ENCODE measurements around the gene PRDM1.

Gene PRDM1

DNA sequence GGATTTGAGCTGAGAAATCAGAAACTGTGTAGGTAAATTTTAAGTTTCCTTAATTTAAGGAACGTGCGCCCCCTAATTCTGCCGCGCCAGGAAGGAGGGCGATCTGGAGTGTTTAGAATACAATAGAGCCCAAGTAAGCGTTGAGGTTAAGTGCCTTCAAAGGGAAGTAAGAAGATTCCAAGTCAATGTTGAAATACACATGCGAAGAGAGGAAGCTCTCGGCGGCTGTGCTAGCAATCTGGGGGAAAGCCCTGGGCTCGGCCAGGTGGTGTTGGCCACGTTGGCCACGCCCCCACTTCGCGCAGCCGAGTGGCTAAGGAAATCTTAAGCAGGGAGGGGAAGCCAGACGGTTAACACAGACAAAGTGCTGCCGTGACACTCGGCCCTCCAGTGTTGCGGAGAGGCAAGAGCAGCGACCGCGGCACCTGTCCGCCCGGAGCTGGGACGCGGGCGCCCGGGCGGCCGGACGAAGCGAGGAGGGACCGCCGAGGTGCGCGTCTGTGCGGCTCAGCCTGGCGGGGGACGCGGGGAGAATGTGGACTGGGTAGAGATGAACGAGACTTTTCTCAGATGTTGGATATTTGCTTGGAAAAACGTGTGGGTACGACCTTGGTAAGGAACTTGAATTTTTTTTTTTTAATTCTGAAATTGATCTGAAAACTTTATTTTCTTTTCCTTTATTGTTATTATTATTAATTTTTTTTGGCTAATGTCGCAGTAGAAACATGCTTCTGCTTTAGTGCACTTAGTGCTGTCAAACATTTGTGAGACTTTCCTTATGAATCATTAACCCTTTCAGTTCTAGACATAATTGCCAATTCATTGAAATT is at the start of gene PRDM1:
PRDM1 (plus strand) TSS at position 353 of the 830 bp plus-strand sequence; CDS start at position 571, 218 bp downstream.
- DNase-seq = peak; percentile 96

GRCh38 chr6:106037060-106037459 is 49.1 kb upstream of the PRDM1 start:
- DNase-seq = no peak

- peak; percentile 88 for DNase-seq
These were observed 46.1 kb upstream of the PRDM1 start for GRCh38 chr6:106039897-106040592.

DNA sequence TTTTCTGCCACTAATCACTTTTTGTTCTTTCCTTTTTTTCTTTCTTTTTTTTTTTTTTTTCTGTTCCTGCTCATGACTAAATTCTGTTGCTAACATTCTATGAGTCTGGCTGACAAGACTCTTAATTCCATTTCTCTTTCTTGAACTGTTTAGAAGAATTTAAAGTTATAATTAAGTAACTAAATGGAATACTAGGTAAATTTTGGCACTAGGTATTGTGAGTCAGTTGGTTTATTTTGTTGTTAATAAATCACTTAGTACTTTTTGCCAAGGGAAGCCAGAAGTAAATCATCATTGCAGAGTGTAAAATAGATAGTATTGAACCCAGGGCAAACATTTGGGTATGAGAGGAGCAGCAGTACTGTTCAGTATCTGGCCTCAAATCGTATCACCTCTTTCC is 42.0 kb upstream of the PRDM1 start:
- DNase-seq = no peak

DNA sequence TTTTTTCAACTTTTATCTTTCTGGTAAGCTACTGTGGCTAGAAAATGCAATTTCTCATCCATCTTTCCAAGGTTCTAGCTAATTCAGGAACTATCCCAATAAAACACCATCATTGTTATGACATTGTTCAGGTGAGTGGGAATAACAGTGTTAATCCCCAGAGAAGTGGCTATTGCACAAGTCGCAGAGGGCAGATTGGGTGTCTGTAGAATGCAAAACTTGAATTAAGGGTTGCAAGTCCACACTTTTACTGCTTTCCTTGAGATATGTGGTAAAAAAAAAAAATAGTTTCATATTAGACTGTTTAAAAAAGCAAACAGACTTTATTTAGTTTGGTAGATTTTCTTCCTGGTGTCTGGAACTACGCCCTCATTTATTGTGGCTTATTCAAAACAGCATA is 41.1 kb upstream of the PRDM1 start:
- DNase-seq = no peak

- DNase-seq = peak; percentile 84
These were observed 39.9 kb upstream of the PRDM1 start for GRCh38 chr6:106046116-106046853.

- no peak for DNase-seq
These were observed 39.3 kb upstream of the PRDM1 start for GRCh38 chr6:106046854-106047200.

DNA sequence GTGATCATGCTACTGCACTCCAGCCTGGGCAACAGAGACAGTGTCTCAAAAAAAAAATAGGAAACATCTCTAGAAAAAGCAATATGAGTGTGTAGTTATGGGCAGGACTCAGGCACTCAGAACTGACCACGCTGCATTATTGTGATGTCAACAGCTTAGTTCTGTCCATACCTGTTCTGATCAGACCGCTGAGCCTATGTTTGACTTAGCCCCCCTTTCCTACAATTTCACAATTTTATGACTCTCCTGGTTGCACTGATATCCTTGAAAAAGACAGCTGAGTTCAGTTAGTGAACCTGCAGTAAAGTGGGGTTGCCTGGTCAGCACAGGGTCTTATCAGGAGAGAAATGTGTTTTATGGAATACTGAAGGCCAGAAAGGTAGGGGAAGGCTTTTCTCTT is 37.8 kb upstream of the PRDM1 start:
- DNase-seq = no peak

GRCh38 chr6:106050538-106050937 is 35.6 kb upstream of the PRDM1 start:
- DNase-seq = no peak

DNA sequence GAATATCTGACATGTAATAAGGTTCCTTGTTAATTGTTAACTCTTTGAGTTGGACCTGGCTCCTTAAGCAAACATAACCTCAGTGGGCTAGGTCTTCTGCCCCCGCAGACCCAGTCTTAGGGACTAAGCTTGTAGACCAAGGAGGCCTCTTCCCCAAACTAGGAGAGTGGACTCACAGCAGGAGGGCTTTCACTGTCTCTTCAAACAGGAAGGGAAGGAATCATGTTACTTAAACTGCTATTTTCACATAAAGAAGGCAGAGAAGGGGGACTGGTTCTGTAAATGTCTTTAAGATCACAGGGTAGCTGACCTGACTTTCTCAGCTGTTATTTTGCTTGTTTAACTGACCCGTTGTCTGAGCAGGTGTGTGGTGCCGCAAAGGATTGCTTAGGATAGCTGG is 34.9 kb upstream of the PRDM1 start:
- DNase-seq = no peak

GRCh38 chr6:106053484-106054205 is 32.5 kb upstream of the PRDM1 start:
- no peak for DNase-seq

DNA sequence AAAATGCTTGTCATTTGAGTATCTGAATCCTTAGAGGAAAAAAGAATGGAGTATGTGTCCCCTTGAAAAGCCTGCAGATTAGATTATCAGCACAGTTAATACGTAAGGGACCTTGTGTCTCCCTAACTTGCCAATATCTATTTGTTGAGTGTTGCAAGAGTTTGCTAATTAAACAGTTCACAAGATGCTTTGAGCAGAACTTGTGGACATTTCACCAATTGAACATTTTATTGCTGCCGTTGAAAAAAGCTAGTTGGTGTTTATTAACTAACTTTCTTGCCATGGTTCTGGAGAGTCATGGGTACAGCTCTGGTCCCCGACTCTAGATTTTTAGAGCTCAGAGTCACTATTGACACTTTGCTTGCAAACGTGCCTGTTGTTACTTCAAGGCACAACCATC is 30.6 kb upstream of the PRDM1 start:
- DNase-seq = no peak

DNA sequence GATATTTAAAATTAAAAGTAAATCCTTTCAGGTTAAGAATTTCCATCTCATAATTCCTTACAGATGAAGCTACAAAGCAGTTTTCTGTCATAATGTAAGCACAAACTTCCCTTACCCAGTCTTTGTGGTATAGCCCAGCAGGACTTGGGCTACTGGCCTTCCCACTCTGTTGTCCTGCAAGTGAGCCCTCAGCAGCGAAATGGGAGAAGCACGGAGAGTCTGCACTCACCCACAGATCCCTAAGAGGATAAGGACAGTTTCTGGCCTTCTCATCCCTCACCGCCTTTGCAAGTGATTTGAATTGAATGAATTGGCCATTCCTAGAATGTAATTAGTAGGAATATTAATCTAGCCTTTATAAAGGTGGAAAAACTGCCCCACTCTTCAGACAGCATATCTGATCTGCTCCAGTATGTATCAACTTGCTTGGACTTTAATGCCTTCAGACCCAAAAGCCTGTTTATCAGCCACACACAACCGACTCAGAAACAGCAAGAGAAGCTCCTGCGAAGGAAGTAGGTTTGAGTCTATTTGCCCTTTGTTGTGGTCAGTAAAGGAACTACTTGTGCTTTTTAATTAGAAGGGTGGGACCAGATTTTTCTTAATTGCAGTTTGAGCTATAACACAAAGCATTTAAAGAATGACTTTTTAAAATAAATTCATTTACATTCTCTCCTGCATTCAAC is 29.9 kb upstream of the PRDM1 start:
- peak; percentile 39 for DNase-seq

DNA sequence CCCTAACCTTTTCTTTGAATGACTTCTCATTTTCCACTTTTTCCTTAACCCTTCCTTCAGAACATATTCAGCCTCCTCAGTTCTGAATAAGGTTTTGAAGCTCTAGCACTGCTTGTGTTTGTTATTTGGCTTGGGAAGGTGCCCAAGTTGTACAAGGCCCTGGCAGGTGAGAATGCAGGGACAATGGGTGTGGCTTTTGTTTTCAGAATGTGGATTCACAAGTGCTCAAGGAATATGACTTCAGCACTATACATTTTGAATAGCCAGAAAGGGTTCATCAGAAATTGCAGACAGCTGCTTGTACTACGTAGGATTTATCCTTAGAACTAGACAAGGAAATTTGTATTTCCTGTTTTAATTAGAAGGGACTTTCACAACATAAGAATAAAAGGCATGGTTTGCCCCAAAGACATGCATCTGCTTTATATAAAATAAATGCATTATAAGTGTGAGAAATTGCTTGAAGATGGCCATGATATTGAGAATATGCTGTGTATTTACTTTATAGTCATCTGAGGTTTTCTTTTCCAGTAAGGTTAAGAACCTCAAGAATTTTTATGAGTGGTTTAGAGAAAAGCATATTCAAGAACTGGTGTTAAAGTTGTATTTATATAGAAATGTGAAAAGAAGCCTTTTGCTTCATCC is 29.3 kb upstream of the PRDM1 start:
- no peak for DNase-seq

GRCh38 chr6:106059331-106059730 is 26.8 kb upstream of the PRDM1 start:
- DNase-seq = no peak

- no peak for DNase-seq
These were observed 26.0 kb upstream of the PRDM1 start for GRCh38 chr6:106060167-106060566.

DNA sequence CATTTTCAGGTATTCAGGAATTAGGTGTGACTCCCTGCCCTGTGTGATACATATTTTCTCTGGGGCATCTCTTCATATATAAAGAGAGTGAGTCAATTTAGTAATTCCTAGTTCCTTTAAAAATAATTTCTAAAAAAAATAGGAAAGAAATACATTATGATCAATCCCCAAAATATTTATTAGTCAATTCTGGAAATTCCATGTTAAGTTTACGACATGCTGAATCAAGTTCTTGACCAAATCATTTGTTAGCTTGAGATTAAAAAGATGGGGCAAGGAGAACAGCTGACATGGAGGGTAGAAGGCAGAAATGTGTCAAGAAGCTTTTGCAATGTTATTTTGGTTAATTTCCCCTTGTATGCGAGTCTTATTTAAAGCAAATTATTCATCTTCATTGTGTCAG is 22.7 kb upstream of the PRDM1 start:
- no peak for DNase-seq

DNA sequence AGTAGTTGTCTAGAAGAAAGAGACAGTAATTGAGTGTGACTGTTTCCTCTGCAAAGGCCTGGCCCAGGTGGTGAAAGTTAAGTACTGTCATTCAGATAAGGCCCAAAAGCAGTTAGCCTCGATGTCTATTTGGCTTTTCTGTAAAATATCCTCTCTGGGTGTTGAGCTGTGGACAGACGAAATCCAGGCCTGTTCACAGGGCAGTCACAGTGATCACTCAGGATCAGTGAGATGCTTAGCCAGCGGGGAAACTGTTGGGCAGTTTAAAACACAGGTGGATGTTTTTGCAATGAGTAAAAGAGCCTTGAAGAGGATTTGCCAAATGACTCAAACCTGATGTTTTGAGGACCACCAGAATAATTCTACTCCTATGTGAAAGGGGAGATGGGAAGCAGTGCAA is 22.0 kb upstream of the PRDM1 start:
- DNase-seq = peak; percentile 31

- no peak for DNase-seq
These were observed 21.4 kb upstream of the PRDM1 start for GRCh38 chr6:106064756-106065155.

- no peak for DNase-seq
These were observed 19.1 kb upstream of the PRDM1 start for GRCh38 chr6:106066989-106067388.

DNA sequence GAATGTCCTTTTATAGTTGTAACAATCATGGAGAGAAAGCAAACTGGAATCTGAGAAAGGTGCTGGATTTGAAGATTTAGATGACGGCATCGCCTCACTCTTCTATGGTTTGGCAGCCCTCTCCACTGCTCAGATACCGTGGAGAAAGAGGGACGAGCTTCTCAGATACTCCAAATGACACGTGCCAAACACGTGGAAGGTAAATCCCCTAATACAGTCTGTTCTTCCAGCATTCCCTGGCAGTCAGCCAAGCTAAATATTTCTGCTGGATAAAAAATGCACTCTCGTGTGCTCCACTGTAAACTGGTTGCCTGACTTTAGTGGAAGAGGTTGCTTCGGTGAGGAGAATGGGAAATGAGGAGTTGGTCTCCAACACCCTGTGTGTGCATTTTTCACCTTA is 16.7 kb upstream of the PRDM1 start:
- DNase-seq = peak; percentile 97

GRCh38 chr6:106070636-106071035 is 15.5 kb upstream of the PRDM1 start:
- no peak for DNase-seq

Data from NCI-H82 (cell line).